Stimulated activated CD8-positive, alpha-beta memory T cell treated with anti-CD3 and anti-CD28 coated beads, Interleukin-4, amount 100 ng/mL, for 48 hours (primary cell): ENCODE results near the gene MEG3.
A peak's percentile ranks its signal among the peaks of the same experiment; 100 is the strongest.

Experiments
- DNase-seq: peaks from one replicate; pipeline ENCODE4 v3.0.0-alpha.2; 2020

MEG3 gene

DNA sequence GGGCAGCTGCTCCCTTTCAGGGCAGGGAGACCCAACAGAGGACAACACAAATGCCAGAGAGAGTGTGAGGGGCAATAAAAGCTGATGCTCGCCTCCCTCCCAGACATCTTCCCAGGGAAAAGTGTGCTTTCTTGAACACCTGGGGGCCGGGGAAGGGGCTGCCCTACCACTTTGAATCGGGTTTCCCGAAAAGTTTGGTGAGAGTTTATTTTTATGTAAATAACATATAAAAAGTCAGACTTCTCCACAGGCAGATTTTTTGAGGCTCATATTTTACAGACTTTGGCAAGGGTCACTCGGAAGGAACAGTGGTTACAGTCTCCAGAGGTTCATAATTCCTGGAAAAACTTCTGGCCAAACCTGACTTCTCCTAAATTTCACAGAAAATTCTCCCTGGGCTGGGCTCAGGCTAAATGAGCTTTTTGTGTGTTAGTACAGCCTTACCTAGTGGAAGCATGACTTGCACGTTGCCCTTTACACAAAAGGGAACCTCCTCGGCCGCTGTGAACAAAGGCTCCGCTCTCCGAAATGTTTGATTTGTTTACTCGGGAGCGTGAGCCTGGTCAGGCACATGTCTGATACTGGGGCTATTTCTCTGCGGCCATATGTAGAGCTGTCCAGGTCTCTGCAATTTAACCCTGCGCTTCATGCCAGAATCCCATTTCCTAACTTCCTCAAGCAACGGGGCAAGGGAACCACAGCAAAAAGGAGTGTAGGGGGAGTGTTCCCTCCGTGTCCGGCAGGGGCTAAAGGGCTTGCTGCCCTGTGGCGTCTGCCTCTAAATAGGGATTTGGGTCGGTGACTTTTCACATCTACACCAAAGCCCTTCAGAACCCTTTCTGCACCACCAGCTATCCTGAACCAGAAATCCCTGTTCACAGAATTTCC lies 74.2 kb downstream of the MEG3 start:
- DNase-seq = peak; percentile 17

DNA sequence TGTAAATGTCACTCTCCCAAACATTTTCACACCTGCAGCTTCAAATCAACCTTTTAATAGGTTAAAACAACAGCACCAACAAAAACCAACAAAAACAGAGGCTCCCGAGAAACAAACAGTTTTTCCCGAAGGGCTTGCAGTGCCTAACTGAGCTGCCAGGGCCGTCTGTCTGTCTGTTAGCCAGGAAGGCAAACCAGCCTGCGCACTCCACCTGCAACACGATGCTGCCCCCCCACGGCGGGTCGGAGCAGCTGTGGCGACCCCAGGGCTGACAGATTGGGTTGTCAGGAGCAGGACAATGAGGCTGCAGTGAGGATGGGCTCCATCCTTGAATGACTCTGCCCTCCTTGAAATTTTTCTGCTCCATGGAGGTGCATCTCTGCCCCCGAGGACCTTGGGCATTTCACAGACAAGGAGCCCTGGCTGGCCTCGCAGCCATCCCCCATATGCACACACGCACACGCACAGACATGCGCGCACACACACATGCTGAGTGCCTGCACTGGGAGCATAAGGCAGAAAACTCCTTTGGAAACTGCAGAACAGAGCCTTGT lies 75.0 kb downstream of the MEG3 start:
- peak; percentile 55 for DNase-seq

DNA sequence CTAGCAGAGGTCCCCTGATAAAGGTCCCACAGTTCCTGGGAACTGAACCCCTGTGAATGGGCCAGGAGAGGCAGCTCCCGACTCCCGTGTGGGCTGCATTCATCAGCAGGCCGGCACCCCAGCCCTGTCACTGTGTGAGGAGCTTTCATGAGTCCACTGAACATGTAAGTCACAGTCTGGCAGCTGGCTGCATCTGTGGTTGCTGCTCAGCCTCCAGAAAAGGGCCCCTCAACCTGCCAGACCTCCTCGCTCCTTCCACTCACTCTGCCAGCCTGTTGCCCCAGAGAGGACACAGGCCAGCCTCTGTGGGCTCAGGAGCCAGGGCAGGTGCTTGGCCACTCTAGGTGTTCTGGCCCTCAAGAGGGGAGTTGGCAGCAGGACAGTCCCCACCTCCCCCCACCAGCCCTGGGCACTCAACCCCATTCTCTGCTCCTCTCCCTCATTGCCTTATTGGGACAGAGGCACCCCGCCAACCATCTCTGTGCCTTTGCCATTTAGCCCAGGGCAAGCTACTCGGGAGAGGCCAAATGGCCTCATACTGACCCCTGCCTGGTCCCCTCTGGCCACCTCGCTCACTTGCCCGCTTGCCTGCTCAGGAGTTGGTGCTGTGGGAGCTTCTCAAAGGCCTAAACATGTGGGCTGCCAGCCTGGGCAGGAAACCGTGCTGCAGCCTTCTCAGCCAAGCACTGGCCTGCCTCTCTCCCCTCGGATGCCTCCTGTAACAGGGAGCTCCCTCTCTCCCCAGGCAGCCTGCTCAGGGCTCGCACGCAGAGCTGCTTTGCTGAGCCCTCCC lies 75.7 kb downstream of the MEG3 start:
- DNase-seq = peak; percentile 21

DNA sequence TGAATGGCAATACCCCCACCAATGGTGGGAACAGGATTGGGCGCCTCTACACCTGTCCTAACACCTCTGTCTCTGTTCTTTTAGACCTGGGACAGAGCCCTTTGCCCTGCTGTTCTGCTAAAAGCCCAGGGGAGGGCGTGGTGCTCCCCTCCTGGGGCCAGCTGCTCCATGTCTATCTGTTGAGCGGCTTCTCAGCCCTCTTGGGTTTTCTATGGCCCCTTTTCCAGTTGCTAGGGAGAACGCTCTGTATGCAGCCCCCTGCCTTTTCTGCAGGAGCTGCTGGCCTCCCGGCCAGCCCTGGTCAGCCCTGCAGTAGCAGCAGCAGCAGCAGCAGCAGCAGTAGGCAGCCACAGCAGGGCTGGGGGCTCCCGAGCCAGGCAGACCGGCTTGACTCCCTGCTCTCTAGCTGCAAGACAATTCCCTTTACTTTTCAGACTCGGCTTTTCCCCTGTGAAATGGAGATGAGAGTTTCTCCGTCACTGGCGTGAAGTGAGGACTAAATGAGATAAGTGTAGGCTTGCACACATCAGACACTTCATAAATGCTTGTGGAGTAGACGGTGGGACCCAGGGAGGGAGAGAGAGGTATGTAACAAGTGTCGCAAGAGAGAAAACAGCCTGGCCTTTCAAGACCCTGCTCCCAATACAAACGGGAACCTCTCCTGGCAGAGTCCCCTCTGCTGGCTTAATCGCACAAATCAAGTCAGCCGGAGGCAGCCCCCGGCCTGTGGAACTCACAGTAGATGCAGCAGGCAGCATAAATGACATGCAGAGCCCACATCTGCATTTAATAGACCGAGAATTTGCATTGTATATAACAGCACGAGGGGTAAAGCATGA lies 76.6 kb downstream of the MEG3 start:
- DNase-seq = no peak

DNA sequence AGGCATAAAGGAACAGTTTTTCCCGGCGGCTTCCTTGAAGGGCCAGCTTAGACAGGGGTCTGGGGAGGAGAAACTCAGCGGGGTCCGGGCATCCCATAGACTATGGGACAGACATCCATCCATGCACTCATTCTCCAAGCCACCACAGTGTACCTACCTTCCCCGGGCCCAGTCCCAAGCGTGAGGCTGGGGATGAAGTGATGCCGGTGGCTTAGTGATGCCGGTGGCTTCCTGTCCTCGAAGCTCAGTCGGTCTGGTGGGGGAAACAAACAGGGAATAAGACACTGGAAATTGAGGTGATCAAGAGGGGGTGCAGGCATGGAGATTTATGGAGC lies 77.2 kb downstream of the MEG3 start:
- no peak for DNase-seq

DNA sequence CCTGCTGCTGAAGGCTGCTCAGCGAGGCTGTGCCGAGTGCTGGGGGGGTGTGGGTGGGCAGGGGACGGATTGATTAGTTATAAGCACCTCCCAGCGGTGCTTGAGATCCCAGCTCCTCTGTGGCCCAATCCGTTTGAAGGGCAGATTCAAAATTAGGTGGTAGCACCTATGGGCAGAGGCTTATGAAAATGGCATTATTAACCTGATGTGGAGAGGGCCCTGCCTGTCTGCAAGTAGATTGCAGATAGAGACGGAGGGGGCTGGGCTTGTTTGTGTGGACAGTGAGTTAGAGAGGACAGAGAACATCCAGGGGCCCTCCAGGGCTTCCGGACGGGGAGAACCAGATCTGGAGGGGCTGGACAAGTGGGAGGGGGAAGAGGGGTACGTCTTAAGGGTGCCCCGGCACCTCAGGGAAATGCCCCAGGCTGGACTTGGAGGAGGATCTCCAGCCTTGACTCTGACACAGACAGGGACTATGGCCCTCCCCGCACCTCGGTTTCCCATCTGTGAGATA lies 77.8 kb downstream of the MEG3 start, which contains the start of gene RTL1:
Gene RTL1 (minus strand): TSS at position 51 of the 514 bp plus-strand sequence. CDS start 18,934 bp downstream, outside the sequence.
- no peak for DNase-seq

DNA sequence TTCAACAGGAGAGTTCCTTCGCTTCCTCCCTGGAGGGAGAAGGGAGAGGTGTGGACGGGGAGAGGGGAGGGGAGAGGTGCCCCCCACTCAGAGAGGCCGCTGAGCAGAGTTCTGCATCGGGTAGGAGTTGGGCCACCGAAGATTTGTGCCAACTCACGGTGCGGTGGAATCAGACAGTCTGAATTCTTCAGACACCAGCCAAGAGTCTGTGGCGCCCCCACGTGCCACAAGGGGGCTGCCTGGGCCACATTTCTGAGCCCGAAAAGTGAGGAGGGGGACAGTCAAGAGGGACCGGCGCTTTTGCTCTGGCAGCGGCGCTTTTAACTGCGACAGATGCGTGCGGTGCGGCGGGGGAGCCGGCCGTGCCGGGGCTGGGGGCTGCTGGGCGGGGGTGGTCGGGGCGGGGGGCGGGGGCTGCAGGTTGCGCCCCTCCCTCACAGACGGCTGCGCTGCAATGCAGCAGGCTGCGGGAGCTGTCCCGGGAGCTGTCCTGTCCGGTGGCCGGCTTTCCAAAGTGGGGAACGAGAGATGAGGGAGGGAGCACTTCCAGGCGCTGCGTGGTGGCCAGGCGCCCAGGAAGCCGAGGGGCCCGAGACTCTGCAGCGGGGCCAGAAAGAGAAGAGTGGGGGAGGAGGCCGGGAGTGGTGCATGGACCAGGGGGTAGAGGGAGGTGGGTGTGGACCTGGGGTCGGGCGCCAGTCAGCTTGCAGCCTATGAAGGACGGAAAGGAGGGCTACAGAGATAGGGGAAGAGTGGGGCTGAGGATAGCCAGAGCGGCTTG lies 78.6 kb downstream of the MEG3 start:
- no peak for DNase-seq

DNA sequence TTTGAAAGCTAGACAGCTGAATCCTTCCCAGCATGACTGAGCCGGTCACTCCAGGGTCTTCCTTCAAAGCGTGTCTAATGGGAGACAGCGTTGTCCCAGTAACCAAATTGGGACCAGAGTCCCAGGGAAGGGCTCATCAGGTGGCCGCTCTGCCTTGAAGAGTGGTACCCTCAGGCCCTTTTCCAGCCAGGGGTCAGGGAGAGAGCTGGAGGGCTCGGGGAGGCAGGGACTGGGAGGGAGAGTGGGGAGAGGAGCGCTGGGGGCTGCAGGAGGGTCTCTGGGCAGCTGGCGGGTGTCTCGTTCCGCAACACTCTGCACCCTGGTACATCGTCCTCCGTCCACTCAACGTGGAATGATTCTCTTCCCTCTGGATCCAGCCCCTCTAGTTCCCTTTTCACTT lies 79.2 kb downstream of the MEG3 start:
- DNase-seq = no peak

DNA sequence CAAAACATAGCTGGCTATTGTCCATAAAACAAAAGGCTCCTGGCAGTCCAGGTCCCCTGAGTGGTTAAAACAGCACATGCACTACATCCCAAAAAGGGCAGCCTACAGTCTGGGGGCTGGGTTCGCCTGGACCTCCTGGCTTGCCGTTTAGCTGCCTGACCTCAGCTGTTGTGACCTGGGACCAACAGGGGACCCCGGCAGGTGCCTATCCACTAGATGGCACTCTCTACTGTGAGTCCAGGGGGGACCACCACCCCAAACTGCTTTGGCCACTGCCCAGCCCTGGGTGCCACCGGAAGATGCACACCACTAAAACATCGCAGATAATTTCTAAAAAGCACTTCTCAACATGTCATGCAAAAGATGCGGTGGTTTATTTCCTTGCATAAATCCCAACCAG lies 80.5 kb downstream of the MEG3 start:
- no peak for DNase-seq

DNA sequence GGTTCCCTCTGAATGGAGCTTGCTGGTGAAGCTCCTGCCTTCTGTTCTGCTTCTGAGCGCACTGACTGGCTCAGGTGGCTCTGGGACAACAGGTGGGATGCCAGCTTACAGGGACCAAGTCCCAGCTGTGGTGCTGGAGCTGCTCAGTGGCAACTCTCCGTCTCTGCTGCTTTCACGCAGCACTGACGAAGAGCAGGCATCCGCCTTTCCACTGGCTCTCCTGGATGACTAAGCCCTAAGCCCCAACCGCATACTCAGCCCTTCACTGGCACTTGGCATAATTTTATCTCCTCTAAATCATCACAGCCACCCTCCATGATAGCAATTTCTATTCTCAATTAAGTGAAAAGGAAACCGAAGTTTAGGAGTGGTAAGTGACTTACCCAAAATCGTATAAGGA lies 81.3 kb downstream of the MEG3 start:
- DNase-seq = no peak

DNA sequence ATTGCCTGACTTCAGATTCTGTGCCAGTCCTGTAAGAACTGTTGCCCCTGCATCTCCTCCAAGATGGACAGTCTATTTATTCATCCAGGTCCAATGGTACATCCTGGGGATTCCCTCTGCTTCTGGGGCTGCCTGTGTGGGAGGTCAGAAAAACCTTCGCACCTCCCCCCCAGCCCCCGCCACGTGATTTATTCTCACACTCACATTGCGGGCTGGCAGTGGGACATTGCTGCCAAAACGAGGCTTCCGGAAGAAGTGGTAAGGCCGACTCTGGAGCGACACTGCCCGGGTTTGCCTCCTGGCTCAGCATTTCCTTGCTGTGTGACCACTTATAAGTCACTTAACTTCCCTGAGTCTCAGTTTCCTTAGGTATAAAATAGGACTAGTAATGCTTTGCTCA lies 83.5 kb downstream of the MEG3 start:
- DNase-seq = no peak
